HG02678 (cell line): ENCODE measurements around the gene ADH5.
"Not testable (repeated sequence)": the region's sequence is repeated elsewhere in the genome, so short reads cannot be mapped to it uniquely, and the experiment has no call there.

Experiments
- ATAC-seq: cut with Tn5 transposase; IDR thresholded peaks from one replicate; pipeline ENCODE4 v1.9.1; 2021; ENCODE audit warnings: mild to moderate bottlenecking, moderate library complexity; ENCODE audit not compliant: unreplicated experiment

The ADH5 gene

GRCh38 chr4:99088023-99088449, 552 bp downstream of the ADH5 start:
- ATAC-seq = peak; percentile 21

- no peak for ATAC-seq
These were observed 4.0 kb downstream of the ADH5 start for GRCh38 chr4:99084595-99084994.

- no peak for ATAC-seq
These were observed 6.4 kb downstream of the ADH5 start for GRCh38 chr4:99082192-99082591.

GRCh38 chr4:99080869-99081268, 7.7 kb downstream of the ADH5 start:
- ATAC-seq = not testable (repeated sequence)

GRCh38 chr4:99079625-99080295, 8.8 kb downstream of the ADH5 start:
- no peak for ATAC-seq

GRCh38 chr4:99078931-99079624, 9.5 kb downstream of the ADH5 start:
- no peak for ATAC-seq

- ATAC-seq = no peak
These were observed 10.3 kb downstream of the ADH5 start for GRCh38 chr4:99078336-99078735.

- ATAC-seq = no peak
These were observed 11.4 kb downstream of the ADH5 start for GRCh38 chr4:99077177-99077576.

- ATAC-seq = no peak
These were observed 12.2 kb downstream of the ADH5 start for GRCh38 chr4:99076292-99076976.

- no peak for ATAC-seq
These were observed 13.8 kb downstream of the ADH5 start for GRCh38 chr4:99074816-99075215.

- ATAC-seq = no peak
These were observed 17.4 kb downstream of the ADH5 start for GRCh38 chr4:99071159-99071558.

GRCh38 chr4:99067617-99068016, 21.0 kb downstream of the ADH5 start:
- ATAC-seq = no peak

GRCh38 chr4:99065521-99065920, 23.1 kb downstream of the ADH5 start:
- ATAC-seq = not testable (repeated sequence)

GRCh38 chr4:99062120-99062519, 26.5 kb downstream of the ADH5 start:
- ATAC-seq = no peak

- ATAC-seq = no peak
These were observed 27.4 kb downstream of the ADH5 start for GRCh38 chr4:99061048-99061700.

- no peak for ATAC-seq
These were observed 29.0 kb downstream of the ADH5 start for GRCh38 chr4:99059550-99059949.

- ATAC-seq = no peak
These were observed 30.4 kb downstream of the ADH5 start for GRCh38 chr4:99058228-99058627.

GRCh38 chr4:99054428-99054994, 34.1 kb downstream of the ADH5 start:
- peak; percentile 53 for ATAC-seq

- no peak for ATAC-seq
These were observed 35.7 kb downstream of the ADH5 start for GRCh38 chr4:99052902-99053301.

- ATAC-seq = no peak
These were observed 40.9 kb downstream of the ADH5 start for GRCh38 chr4:99047710-99048109.

GRCh38 chr4:99043346-99043745, 45.2 kb downstream of the ADH5 start:
- no peak for ATAC-seq
